Anterior cingulate cortex (tissue), 58 donors: ENCODE measurements around the gene RGS18.
"Not testable (repeated sequence)": the region's sequence is repeated elsewhere in the genome, so short reads cannot be mapped to it uniquely, and the experiment has no call there.

Experiments used
- DNase-seq, 58 donors: peaks; one replicate each; lab custom pipeline; 2025; lab: John Stamatoyannopoulos, UW

Gene RGS18

GRCh38 chr1:192162376-192162775, 4.1 kb downstream of the RGS18 start:
- no peak for DNase-seq

- not testable (repeated sequence) for DNase-seq
Measured at GRCh38 chr1:192165002-192165401, 6.7 kb downstream of the RGS18 start.

- DNase-seq = no peak
Measured at GRCh38 chr1:192167011-192167410, 8.7 kb downstream of the RGS18 start.

- peak in 6 of 58 donors; percentile 2 to 32 (median 8) for DNase-seq
Measured at GRCh38 chr1:192167911-192168700, 9.8 kb downstream of the RGS18 start.

- DNase-seq = no peak
Measured at GRCh38 chr1:192168964-192169363, 10.7 kb downstream of the RGS18 start.

- DNase-seq = no peak
Measured at GRCh38 chr1:192170196-192170984, 12.1 kb downstream of the RGS18 start.

- DNase-seq = no peak
Measured at GRCh38 chr1:192171123-192171522, 12.9 kb downstream of the RGS18 start.

GRCh38 chr1:192175971-192176370, 17.7 kb downstream of the RGS18 start:
- no peak for DNase-seq

GRCh38 chr1:192183788-192184187, 25.5 kb downstream of the RGS18 start:
- no peak for DNase-seq

- DNase-seq = no peak
Measured at GRCh38 chr1:192186197-192186596, 27.9 kb downstream of the RGS18 start.

GRCh38 chr1:192190066-192190465, 31.8 kb downstream of the RGS18 start:
- DNase-seq = no peak

- no peak for DNase-seq
Measured at GRCh38 chr1:192201303-192201702, 43.0 kb downstream of the RGS18 start.

- no peak for DNase-seq
Measured at GRCh38 chr1:192224396-192224795, 66.1 kb downstream of the RGS18 start.

- DNase-seq = no peak
Measured at GRCh38 chr1:192224846-192225245, 66.6 kb downstream of the RGS18 start.

- no peak for DNase-seq
Measured at GRCh38 chr1:192225266-192225665, 67.0 kb downstream of the RGS18 start.

- no peak for DNase-seq
Measured at GRCh38 chr1:192225703-192226102, 67.4 kb downstream of the RGS18 start.

GRCh38 chr1:192227330-192227729, 69.1 kb downstream of the RGS18 start:
- DNase-seq = no peak

GRCh38 chr1:192227980-192228379, 69.7 kb downstream of the RGS18 start:
- not testable (repeated sequence) for DNase-seq

- no peak for DNase-seq
Measured at GRCh38 chr1:192232817-192233417, 74.7 kb downstream of the RGS18 start.

- DNase-seq = no peak
Measured at GRCh38 chr1:192235127-192235526, 76.9 kb downstream of the RGS18 start.
